ENCODE data around the gene CDCA7.

Gene CDCA7

DNA sequence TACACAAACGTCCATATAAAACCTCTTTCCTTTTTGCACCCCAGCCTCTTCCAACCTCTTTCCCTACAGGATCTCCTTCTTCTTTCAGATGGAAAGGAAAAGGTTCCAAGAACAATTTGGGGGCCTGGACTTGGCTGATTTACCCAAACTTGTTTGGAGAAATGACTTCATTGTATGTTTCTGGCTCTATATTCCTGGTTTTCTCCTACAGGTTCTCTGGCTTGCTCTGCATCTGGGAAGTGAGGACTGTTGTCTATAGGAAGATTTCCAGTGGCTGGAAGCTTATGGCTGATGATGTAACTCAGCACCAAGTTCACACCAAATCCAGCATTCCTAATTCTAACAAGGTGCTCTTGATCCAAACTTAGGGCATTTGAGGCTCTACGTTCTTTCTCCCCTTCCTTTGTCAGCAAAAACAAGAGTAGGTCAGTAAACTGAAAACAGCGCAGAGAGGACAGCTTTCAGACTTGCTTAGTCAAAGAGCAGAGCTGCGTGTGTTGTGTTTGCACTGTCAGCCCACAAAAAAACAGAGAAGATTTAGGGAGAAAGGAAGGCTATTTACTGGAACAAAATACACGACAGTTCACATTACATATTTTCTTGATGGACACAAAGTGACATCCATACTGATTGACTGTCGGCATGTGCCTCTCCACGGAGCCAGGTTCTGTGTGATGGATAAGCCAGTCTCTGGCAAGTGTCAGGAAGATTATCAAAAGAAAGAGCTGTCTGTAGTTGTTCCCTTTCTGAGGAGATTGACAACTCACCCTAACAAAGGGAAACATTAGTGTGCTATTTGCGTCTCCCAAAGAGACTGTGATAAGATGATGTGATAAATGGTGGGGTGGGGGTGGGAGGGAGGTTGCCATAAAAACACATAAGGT lies 39.7 kb downstream of the CDCA7 start:
- H3K4me3 ChIP-seq (ENCODE audit: low read depth, low read length): no peak overlapping the region
- TF ChIP-seq, protein P1, sequence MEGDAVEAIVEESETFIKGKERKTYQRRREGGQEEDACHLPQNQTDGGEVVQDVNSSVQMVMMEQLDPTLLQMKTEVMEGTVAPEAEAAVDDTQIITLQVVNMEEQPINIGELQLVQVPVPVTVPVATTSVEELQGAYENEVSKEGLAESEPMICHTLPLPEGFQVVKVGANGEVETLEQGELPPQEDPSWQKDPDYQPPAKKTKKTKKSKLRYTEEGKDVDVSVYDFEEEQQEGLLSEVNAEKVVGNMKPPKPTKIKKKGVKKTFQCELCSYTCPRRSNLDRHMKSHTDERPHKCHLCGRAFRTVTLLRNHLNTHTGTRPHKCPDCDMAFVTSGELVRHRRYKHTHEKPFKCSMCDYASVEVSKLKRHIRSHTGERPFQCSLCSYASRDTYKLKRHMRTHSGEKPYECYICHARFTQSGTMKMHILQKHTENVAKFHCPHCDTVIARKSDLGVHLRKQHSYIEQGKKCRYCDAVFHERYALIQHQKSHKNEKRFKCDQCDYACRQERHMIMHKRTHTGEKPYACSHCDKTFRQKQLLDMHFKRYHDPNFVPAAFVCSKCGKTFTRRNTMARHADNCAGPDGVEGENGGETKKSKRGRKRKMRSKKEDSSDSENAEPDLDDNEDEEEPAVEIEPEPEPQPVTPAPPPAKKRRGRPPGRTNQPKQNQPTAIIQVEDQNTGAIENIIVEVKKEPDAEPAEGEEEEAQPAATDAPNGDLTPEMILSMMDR (IDR thresholded peaks at IDR 0.05; ENCODE audit: low read depth, low read length): no peak

GRCh38 chr2:173395567-173396351 lies 41.1 kb downstream of the CDCA7 start:
- H3K4me3 ChIP-seq (ENCODE audit: low read depth, low read length): no peak overlapping the region
- TF ChIP-seq, protein P1 (IDR thresholded peaks at IDR 0.05; ENCODE audit: low read depth, low read length): no peak

GRCh38 chr2:173397539-173397938 lies 42.9 kb downstream of the CDCA7 start:
- no peak overlapping the region for H3K4me3 ChIP-seq (ENCODE audit: low read depth, low read length)

DNA sequence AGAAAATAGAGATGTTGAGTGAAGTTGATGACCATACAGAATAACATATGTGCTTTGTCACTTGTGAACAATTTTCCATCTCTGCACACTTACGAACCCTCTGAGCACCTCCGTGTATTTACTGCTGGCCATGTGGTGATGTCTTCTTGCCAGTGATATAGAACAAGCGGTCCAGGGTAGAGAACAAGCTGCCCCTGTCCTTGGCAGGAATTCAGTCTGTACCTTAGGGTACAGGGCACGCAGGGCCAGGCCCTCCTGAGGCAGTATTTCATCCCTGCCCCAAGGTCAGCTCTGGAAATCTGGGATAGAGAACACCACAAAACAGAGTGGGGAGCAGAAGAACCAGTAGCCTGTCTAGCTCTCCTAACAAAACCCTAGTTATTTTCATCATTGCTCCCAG lies 44.6 kb downstream of the CDCA7 start:
- H3K4me3 ChIP-seq (ENCODE audit: low read depth, low read length): no peak overlapping the region
- TF ChIP-seq, protein P1 (IDR thresholded peaks at IDR 0.05; ENCODE audit: low read depth, low read length): no peak

More at GRCh38 chr2:173397539-173397938, 42.9 kb downstream of the CDCA7 start:
- TF ChIP-seq, protein P1 (IDR thresholded peaks at IDR 0.05; ENCODE audit: low read depth, low read length): no peak

- TF ChIP-seq, protein P1 (IDR thresholded peaks at IDR 0.05; ENCODE audit: low read depth, low read length): peak; percentile 22; the same call in 1 of the 2 replicates
- no peak overlapping the region for H3K4me3 ChIP-seq (ENCODE audit: low read depth, low read length)
These were observed 46.1 kb downstream of the CDCA7 start for GRCh38 chr2:173400760-173401159.

DNA sequence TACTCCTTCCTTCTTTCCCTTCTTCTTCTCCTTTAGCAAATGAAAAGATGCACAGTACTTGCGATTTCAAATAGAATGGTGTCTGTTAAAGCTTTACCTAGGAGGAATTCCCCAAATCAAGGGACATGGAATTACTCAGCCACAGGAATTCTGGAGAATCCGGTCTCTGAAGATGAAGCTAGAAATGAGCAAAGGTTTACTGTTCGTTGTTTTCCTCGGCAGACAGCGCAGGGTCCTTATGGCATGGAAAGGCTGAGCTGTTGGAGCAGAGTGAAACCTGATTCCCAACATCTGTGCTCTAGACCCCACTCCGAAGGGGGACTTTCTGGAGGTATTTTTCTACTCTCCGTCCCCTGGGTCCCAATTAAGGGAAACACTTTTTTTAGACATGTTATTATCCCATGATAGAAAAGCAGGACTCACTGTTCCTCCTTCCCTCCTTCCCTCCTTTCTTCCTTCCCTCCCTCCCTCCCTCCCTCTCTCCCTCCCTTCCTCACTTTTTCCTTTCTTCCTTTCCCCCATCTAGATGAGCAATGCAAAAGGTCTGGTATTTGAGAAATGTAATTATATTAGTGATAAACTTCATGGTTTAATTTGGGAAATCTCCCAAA lies 47.1 kb downstream of the CDCA7 start:
- TF ChIP-seq, protein P1 (IDR thresholded peaks at IDR 0.05; ENCODE audit: low read depth, low read length): no peak
- peak overlapping the region; percentile 24; the same call in 1 of the 2 replicates for H3K4me3 ChIP-seq (ENCODE audit: low read depth, low read length)

All from WI38 (cell line).